HS-27A (cell line): ENCODE results near the gene UGT1A10.
"Not testable (repeated sequence)": the region's sequence is repeated elsewhere in the genome, so short reads cannot be mapped to it uniquely, and the experiment has no call there.

Experiments
- DNase-seq: peaks from one replicate; pipeline ENCODE4 v3.0.0-alpha.2; 2012; ENCODE audit warnings: low read depth, missing footprints

UGT1A10 gene

GRCh38 chr2:233692648-233693047, 56.4 kb downstream of the UGT1A10 start, which contains the start of gene UGT1A6:
TSS of gene UGT1A6 (plus strand) at chr2:233692890. CDS start at chr2:233693005, 115 bp downstream.
- no peak for DNase-seq

- DNase-seq = no peak
Measured at GRCh38 chr2:233693963-233694362, 57.7 kb downstream of the UGT1A10 start.

GRCh38 chr2:233698740-233699139, 62.5 kb downstream of the UGT1A10 start:
- DNase-seq = no peak

GRCh38 chr2:233699424-233700027, 63.3 kb downstream of the UGT1A10 start:
- DNase-seq = no peak

- DNase-seq = no peak
Measured at GRCh38 chr2:233700028-233700635, 63.9 kb downstream of the UGT1A10 start.

GRCh38 chr2:233700842-233701241, 64.6 kb downstream of the UGT1A10 start:
- DNase-seq = not testable (repeated sequence)

GRCh38 chr2:233702238-233702637, 66.0 kb downstream of the UGT1A10 start:
- DNase-seq = no peak

- no peak for DNase-seq
Measured at GRCh38 chr2:233705911-233706506, 69.8 kb downstream of the UGT1A10 start.

- DNase-seq = no peak
Measured at GRCh38 chr2:233706720-233707119, 70.5 kb downstream of the UGT1A10 start.

GRCh38 chr2:233707940-233708644, 71.8 kb downstream of the UGT1A10 start:
- DNase-seq = no peak

GRCh38 chr2:233708942-233709341, 72.7 kb downstream of the UGT1A10 start:
- no peak for DNase-seq

- DNase-seq = no peak
Measured at GRCh38 chr2:233711312-233712008, 75.2 kb downstream of the UGT1A10 start.

GRCh38 chr2:233712611-233713261, 76.5 kb downstream of the UGT1A10 start, which contains the start of gene UGT1A5:
TSS of gene UGT1A5 (plus strand) at chr2:233712907. CDS start at chr2:233712992, 85 bp downstream.
- DNase-seq = no peak

- no peak for DNase-seq
Measured at GRCh38 chr2:233713262-233713615, 77.0 kb downstream of the UGT1A10 start.

GRCh38 chr2:233714121-233714520, 77.9 kb downstream of the UGT1A10 start:
- DNase-seq = no peak

GRCh38 chr2:233718552-233718951, 82.3 kb downstream of the UGT1A10 start, which contains the start of gene UGT1A4:
TSS of gene UGT1A4 (plus strand) at chr2:233718736. CDS start at chr2:233718821, 85 bp downstream.
- no peak for DNase-seq

- no peak for DNase-seq
Measured at GRCh38 chr2:233728723-233729301, 92.6 kb downstream of the UGT1A10 start, which contains the start of gene UGT1A3. TSS of gene UGT1A3 (plus strand) at chr2:233729042. CDS start at chr2:233729127, 85 bp downstream.

GRCh38 chr2:233736868-233737653, 100.8 kb downstream of the UGT1A10 start:
- not testable (repeated sequence) for DNase-seq

- DNase-seq = no peak
Measured at GRCh38 chr2:233740870-233741269, 104.6 kb downstream of the UGT1A10 start.
